ENCODE data around the gene DST. TPM values are rescaled to one million over a fixed set of nuclear protein-coding genes. Genes with fewer than 3 reads are reported as not detected.

The DST gene
- polyA plus RNA-seq, 1 experiment = 80.6 TPM

DNA sequence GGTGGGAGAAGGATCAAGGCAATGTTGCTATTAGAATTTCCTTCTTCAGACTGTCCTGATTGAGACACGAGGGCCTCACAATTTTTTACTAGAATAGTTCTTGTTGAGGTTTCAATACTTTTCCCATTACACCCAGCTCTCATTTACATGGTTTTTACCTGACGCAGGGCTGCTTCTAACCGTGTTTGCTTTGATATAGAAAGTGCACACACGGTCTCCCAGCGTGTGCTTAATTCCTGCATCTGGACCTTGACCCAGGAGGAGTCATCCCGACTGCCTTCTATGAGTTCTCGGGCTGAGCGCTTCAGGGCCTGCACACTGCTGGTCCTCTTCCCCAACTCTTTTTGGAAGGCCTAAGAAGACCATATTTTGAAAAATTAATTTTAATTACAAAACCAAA lies 160.2 kb downstream of the DST start:
- ChIA-PET CTCF (no interaction called here), POLR2A (no interaction called here)
- DNase-seq (ENCODE audit: low read depth) = no peak
- no peak for TF ChIP-seq CTCF (IDR thresholded peaks at IDR 0.05; ENCODE audit: insufficient read depth, low read depth, low read length)
- Histone ChIP-seq H3K27me3 (ENCODE audit: control insufficient read depth, insufficient read depth, low read length) (no peaks in the 10 kb centered on the region), H3K4me3 (ENCODE audit: low read depth, low read length) (no peak overlapping the region), H3K36me3 (ENCODE audit: control insufficient read depth, insufficient read depth, low read length) (peaks cover 12% of the 10 kb centered on the region)

DNA sequence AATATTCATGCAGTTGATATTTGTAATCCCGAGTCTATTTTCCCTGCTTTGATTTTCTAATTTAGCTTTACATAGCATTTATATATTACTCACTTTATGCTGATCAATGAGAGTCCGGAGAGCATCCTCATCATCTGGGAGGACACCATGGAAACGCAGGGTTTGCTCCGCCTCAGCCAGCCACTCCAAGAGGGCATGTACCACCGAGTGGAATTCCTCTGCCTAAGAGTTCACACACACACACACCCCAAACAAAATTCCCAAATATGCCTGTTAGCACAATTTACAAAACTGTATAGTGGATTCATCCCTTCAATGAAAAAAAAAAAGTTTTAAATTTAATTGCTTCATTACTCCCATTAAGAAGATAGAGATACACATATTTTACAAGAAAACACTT lies 160.7 kb downstream of the DST start:
- H3K36me3 ChIP-seq (ENCODE audit: control insufficient read depth, insufficient read depth, low read length) = peaks cover 12% of the 10 kb centered on the region
- no peaks in the 10 kb centered on the region for H3K27me3 ChIP-seq (ENCODE audit: control insufficient read depth, insufficient read depth, low read length)
- no peak for TF ChIP-seq CTCF (IDR thresholded peaks at IDR 0.05; ENCODE audit: insufficient read depth, low read depth, low read length)
- H3K4me3 ChIP-seq (ENCODE audit: low read depth, low read length) = no peak overlapping the region
- CTCF ChIA-PET = no interaction called here
- no peak for DNase-seq (ENCODE audit: low read depth)
- POLR2A ChIA-PET = no interaction called here

GRCh38 chr6:56480654-56481337 lies 161.9 kb downstream of the DST start:
- TF ChIP-seq CTCF (IDR thresholded peaks at IDR 0.05; ENCODE audit: insufficient read depth, low read depth, low read length) = no peak
- CTCF ChIA-PET = interaction anchor here (1.2 kb wide), 1 partner anchor 90 kb away, joined by 3 read pairs; no protein-coding TSS in a partner anchor
- H3K36me3 ChIP-seq (ENCODE audit: control insufficient read depth, insufficient read depth, low read length) = peaks cover 11% of the 10 kb centered on the region

GRCh38 chr6:56480246-56480645 lies 162.4 kb downstream of the DST start:
- POLR2A ChIA-PET = no interaction called here
- no peak overlapping the region for H3K4me3 ChIP-seq (ENCODE audit: low read depth, low read length)
- DNase-seq (ENCODE audit: low read depth) = no peak
- no peak for TF ChIP-seq CTCF (IDR thresholded peaks at IDR 0.05; ENCODE audit: insufficient read depth, low read depth, low read length)
- no peaks in the 10 kb centered on the region for H3K27me3 ChIP-seq (ENCODE audit: control insufficient read depth, insufficient read depth, low read length)
- H3K36me3 ChIP-seq (ENCODE audit: control insufficient read depth, insufficient read depth, low read length) = peaks cover 14% of the 10 kb centered on the region
- CTCF ChIA-PET = interaction anchor here (1.2 kb wide), 1 partner anchor 90 kb away, joined by 3 read pairs; no protein-coding TSS in a partner anchor

More at GRCh38 chr6:56480654-56481337, 161.9 kb downstream of the DST start:
- Histone ChIP-seq H3K27me3 (ENCODE audit: control insufficient read depth, insufficient read depth, low read length) (no peaks in the 10 kb centered on the region), H3K4me3 (ENCODE audit: low read depth, low read length) (no peak overlapping the region)
- POLR2A ChIA-PET = no interaction called here
- DNase-seq (ENCODE audit: low read depth) = no peak

DNA sequence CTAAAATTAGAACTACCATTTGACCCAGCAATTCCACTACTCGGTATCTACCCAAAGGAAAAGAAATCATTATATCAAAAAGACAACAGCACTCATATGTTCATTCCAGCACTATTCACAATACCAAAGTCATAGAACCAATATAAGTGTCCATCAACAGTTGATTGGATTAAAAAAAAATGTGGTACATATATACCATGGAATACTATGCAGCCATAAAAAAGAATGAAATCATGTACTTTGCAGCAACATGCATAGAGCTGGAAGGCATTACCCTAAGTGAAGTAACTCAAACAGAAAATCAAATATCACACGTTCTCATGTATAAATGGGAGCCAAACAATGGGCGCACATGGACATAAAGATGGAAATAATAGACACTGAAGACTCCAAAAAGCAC lies 163.3 kb downstream of the DST start:
- ChIA-PET POLR2A (no interaction called here), CTCF (no interaction called here)
- Histone ChIP-seq H3K27me3 (ENCODE audit: control insufficient read depth, insufficient read depth, low read length) (no peaks in the 10 kb centered on the region), H3K36me3 (ENCODE audit: control insufficient read depth, insufficient read depth, low read length) (peaks cover 15% of the 10 kb centered on the region), H3K4me3 (ENCODE audit: low read depth, low read length) (no peak overlapping the region)
- DNase-seq (ENCODE audit: low read depth) = no peak
- no peak for TF ChIP-seq CTCF (IDR thresholded peaks at IDR 0.05; ENCODE audit: insufficient read depth, low read depth, low read length)
